ENCODE results near the gene UFC1.

UFC1 gene

GRCh38 chr1:161175771-161176453 lies 22.1 kb downstream of the UFC1 start:
- Histone ChIP-seq H3K4me1 (ENCODE audit: control insufficient read depth, insufficient read depth, low read length) (peaks cover 4% of the 10 kb centered on the region), H3K9me3 (ENCODE audit: control insufficient read depth, insufficient read depth, low read length) (no peaks in the 10 kb centered on the region), H3K36me3 (ENCODE audit: control insufficient read depth, insufficient read depth, low read length) (peaks cover 23% of the 10 kb centered on the region), H3K9ac (ENCODE audit: low read depth, low read length) (no peak overlapping the region), H3K4me3 (ENCODE audit: low read depth, low read length) (no peak overlapping the region), H3K27me3 (ENCODE audit: control insufficient read depth, insufficient read depth, low read length) (no peaks in the 10 kb centered on the region)

GRCh38 chr1:161176468-161177111 lies 22.8 kb downstream of the UFC1 start:
- Histone ChIP-seq H3K36me3 (ENCODE audit: control insufficient read depth, insufficient read depth, low read length) (peaks cover 16% of the 10 kb centered on the region), H3K4me3 (ENCODE audit: low read depth, low read length) (peak overlapping the region; percentile 99), H3K4me1 (ENCODE audit: control insufficient read depth, insufficient read depth, low read length) (peaks cover 4% of the 10 kb centered on the region)

GRCh38 chr1:161177112-161177935 lies 23.5 kb downstream of the UFC1 start, which contains the start of gene B4GALT3:
Gene B4GALT3, minus strand, starts transcription at chr1:161177507. Its CDS starts 1,447 bp downstream, at chr1:161176060.
- H3K27me3 ChIP-seq (ENCODE audit: control insufficient read depth, insufficient read depth, low read length), result no peaks in the 10 kb centered on the region
- peak within 1 kb of the TSS; percentile 89 for H3K9ac ChIP-seq (ENCODE audit: low read depth, low read length)

More at GRCh38 chr1:161176468-161177111, 22.8 kb downstream of the UFC1 start:
- H3K27me3 ChIP-seq (ENCODE audit: control insufficient read depth, insufficient read depth, low read length), result no peaks in the 10 kb centered on the region
- H3K9me3 ChIP-seq (ENCODE audit: control insufficient read depth, insufficient read depth, low read length), result no peaks in the 10 kb centered on the region
- H3K9ac ChIP-seq (ENCODE audit: low read depth, low read length), result peak overlapping the region; percentile 89

GRCh38 chr1:161177936-161178244 lies 24.1 kb downstream of the UFC1 start:
- H3K9me3 ChIP-seq (ENCODE audit: control insufficient read depth, insufficient read depth, low read length), result no peaks in the 10 kb centered on the region
- H3K36me3 ChIP-seq (ENCODE audit: control insufficient read depth, insufficient read depth, low read length), result peaks cover 9% of the 10 kb centered on the region
- H3K9ac ChIP-seq (ENCODE audit: low read depth, low read length), result no peak overlapping the region
- peak overlapping the region; percentile 99 for H3K4me3 ChIP-seq (ENCODE audit: low read depth, low read length)
- no peaks in the 10 kb centered on the region for H3K27me3 ChIP-seq (ENCODE audit: control insufficient read depth, insufficient read depth, low read length)
- peaks cover 4% of the 10 kb centered on the region for H3K4me1 ChIP-seq (ENCODE audit: control insufficient read depth, insufficient read depth, low read length)

More at GRCh38 chr1:161177112-161177935, 23.5 kb downstream of the UFC1 start, which contains the start of gene B4GALT3:
- Histone ChIP-seq H3K4me3 (ENCODE audit: low read depth, low read length) (peak within 1 kb of the TSS; percentile 99), H3K36me3 (ENCODE audit: control insufficient read depth, insufficient read depth, low read length) (peaks cover 10% of the 10 kb centered on the region), H3K4me1 (ENCODE audit: control insufficient read depth, insufficient read depth, low read length) (peaks cover 4% of the 10 kb centered on the region), H3K9me3 (ENCODE audit: control insufficient read depth, insufficient read depth, low read length) (no peaks in the 10 kb centered on the region)

GRCh38 chr1:161179698-161180097 lies 25.9 kb downstream of the UFC1 start:
- H3K27me3 ChIP-seq (ENCODE audit: control insufficient read depth, insufficient read depth, low read length), result no peaks in the 10 kb centered on the region
- no peaks in the 10 kb centered on the region for H3K36me3 ChIP-seq (ENCODE audit: control insufficient read depth, insufficient read depth, low read length)
- H3K9me3 ChIP-seq (ENCODE audit: control insufficient read depth, insufficient read depth, low read length), result no peaks in the 10 kb centered on the region
- H3K9ac ChIP-seq (ENCODE audit: low read depth, low read length), result no peak overlapping the region
- no peak overlapping the region for H3K4me3 ChIP-seq (ENCODE audit: low read depth, low read length)
- H3K4me1 ChIP-seq (ENCODE audit: control insufficient read depth, insufficient read depth, low read length), result peaks cover 4% of the 10 kb centered on the region

GRCh38 chr1:161180639-161181038 lies 26.9 kb downstream of the UFC1 start:
- Histone ChIP-seq H3K4me3 (ENCODE audit: low read depth, low read length) (no peak overlapping the region), H3K4me1 (ENCODE audit: control insufficient read depth, insufficient read depth, low read length) (peaks cover 4% of the 10 kb centered on the region), H3K9me3 (ENCODE audit: control insufficient read depth, insufficient read depth, low read length) (no peaks in the 10 kb centered on the region), H3K27me3 (ENCODE audit: control insufficient read depth, insufficient read depth, low read length) (no peaks in the 10 kb centered on the region), H3K36me3 (ENCODE audit: control insufficient read depth, insufficient read depth, low read length) (no peaks in the 10 kb centered on the region), H3K9ac (ENCODE audit: low read depth, low read length) (no peak overlapping the region)

GRCh38 chr1:161182214-161182613 lies 28.4 kb downstream of the UFC1 start:
- H3K9me3 ChIP-seq (ENCODE audit: control insufficient read depth, insufficient read depth, low read length), result no peaks in the 10 kb centered on the region
- H3K4me1 ChIP-seq (ENCODE audit: control insufficient read depth, insufficient read depth, low read length), result peaks cover 4% of the 10 kb centered on the region
- no peak overlapping the region for H3K9ac ChIP-seq (ENCODE audit: low read depth, low read length)
- no peaks in the 10 kb centered on the region for H3K36me3 ChIP-seq (ENCODE audit: control insufficient read depth, insufficient read depth, low read length)
- no peak overlapping the region for H3K4me3 ChIP-seq (ENCODE audit: low read depth, low read length)
- no peaks in the 10 kb centered on the region for H3K27me3 ChIP-seq (ENCODE audit: control insufficient read depth, insufficient read depth, low read length)

- no peaks in the 10 kb centered on the region for H3K9me3 ChIP-seq (ENCODE audit: control insufficient read depth, insufficient read depth, low read length)
- H3K4me1 ChIP-seq (ENCODE audit: control insufficient read depth, insufficient read depth, low read length), result no peaks in the 10 kb centered on the region
- H3K9ac ChIP-seq (ENCODE audit: low read depth, low read length), result no peak overlapping the region
- H3K27me3 ChIP-seq (ENCODE audit: control insufficient read depth, insufficient read depth, low read length), result no peaks in the 10 kb centered on the region
- H3K4me3 ChIP-seq (ENCODE audit: low read depth, low read length), result no peak overlapping the region
- no peaks in the 10 kb centered on the region for H3K36me3 ChIP-seq (ENCODE audit: control insufficient read depth, insufficient read depth, low read length)
These were observed 31.5 kb downstream of the UFC1 start for GRCh38 chr1:161185282-161185682.

- no peaks in the 10 kb centered on the region for H3K4me1 ChIP-seq (ENCODE audit: control insufficient read depth, insufficient read depth, low read length)
- no peaks in the 10 kb centered on the region for H3K27me3 ChIP-seq (ENCODE audit: control insufficient read depth, insufficient read depth, low read length)
- no peaks in the 10 kb centered on the region for H3K9me3 ChIP-seq (ENCODE audit: control insufficient read depth, insufficient read depth, low read length)
- no peaks in the 10 kb centered on the region for H3K36me3 ChIP-seq (ENCODE audit: control insufficient read depth, insufficient read depth, low read length)
- H3K9ac ChIP-seq (ENCODE audit: low read depth, low read length), result no peak overlapping the region
- no peak overlapping the region for H3K4me3 ChIP-seq (ENCODE audit: low read depth, low read length)
These were observed 32.0 kb downstream of the UFC1 start for GRCh38 chr1:161185732-161186311.

GRCh38 chr1:161187311-161187710 lies 33.5 kb downstream of the UFC1 start:
- H3K9ac ChIP-seq (ENCODE audit: low read depth, low read length), result no peak overlapping the region
- no peaks in the 10 kb centered on the region for H3K9me3 ChIP-seq (ENCODE audit: control insufficient read depth, insufficient read depth, low read length)
- H3K36me3 ChIP-seq (ENCODE audit: control insufficient read depth, insufficient read depth, low read length), result no peaks in the 10 kb centered on the region
- H3K27me3 ChIP-seq (ENCODE audit: control insufficient read depth, insufficient read depth, low read length), result no peaks in the 10 kb centered on the region
- H3K4me1 ChIP-seq (ENCODE audit: control insufficient read depth, insufficient read depth, low read length), result no peaks in the 10 kb centered on the region
- no peak overlapping the region for H3K4me3 ChIP-seq (ENCODE audit: low read depth, low read length)

GRCh38 chr1:161188381-161188780 lies 34.6 kb downstream of the UFC1 start:
- Histone ChIP-seq H3K9ac (ENCODE audit: low read depth, low read length) (no peak overlapping the region), H3K4me1 (ENCODE audit: control insufficient read depth, insufficient read depth, low read length) (peaks cover 3% of the 10 kb centered on the region), H3K4me3 (ENCODE audit: low read depth, low read length) (no peak overlapping the region), H3K27me3 (ENCODE audit: control insufficient read depth, insufficient read depth, low read length) (no peaks in the 10 kb centered on the region), H3K36me3 (ENCODE audit: control insufficient read depth, insufficient read depth, low read length) (peaks cover under 1% of the 10 kb centered on the region), H3K9me3 (ENCODE audit: control insufficient read depth, insufficient read depth, low read length) (no peaks in the 10 kb centered on the region)
